Activated naive CD4-positive, alpha-beta T cell (primary cell): ENCODE results near the gene ZNF181.
"Not testable (repeated sequence)": the region's sequence is repeated elsewhere in the genome, so short reads cannot be mapped to it uniquely, and the experiment has no call there.

Experiments used
- DNase-seq, 4 experiments: peaks; one replicate each; lab custom pipeline; 2025; lab: John Stamatoyannopoulos, UW

The ZNF181 gene

GRCh38 chr19:34733746-34734536 lies at the start of gene ZNF181:
TSS of gene ZNF181 (plus strand) at chr19:34734243. CDS start at chr19:34735038, 795 bp downstream.
- DNase-seq = peak; percentile 43 to 78 (median 68)

- not testable (repeated sequence) for DNase-seq
These were observed 48.8 kb upstream of the ZNF181 start for GRCh38 chr19:34685266-34685665.

GRCh38 chr19:34686455-34686854 lies 47.6 kb upstream of the ZNF181 start:
- DNase-seq = no peak

GRCh38 chr19:34687348-34687747 lies 46.7 kb upstream of the ZNF181 start:
- no peak for DNase-seq

GRCh38 chr19:34688592-34688991 lies 45.5 kb upstream of the ZNF181 start:
- no peak for DNase-seq

- DNase-seq = no peak
These were observed 43.7 kb upstream of the ZNF181 start for GRCh38 chr19:34690372-34690771.

GRCh38 chr19:34692549-34692948 lies 41.5 kb upstream of the ZNF181 start:
- DNase-seq = no peak

- DNase-seq = no peak
These were observed 26.4 kb upstream of the ZNF181 start for GRCh38 chr19:34707661-34708060.

GRCh38 chr19:34711890-34712289 lies 22.2 kb upstream of the ZNF181 start:
- no peak for DNase-seq

GRCh38 chr19:34712395-34713261 lies 21.4 kb upstream of the ZNF181 start:
- peak in 1 of 4 experiments; percentile 17 for DNase-seq

GRCh38 chr19:34713262-34713637 lies 20.8 kb upstream of the ZNF181 start:
- no peak for DNase-seq

- no peak for DNase-seq
These were observed 18.7 kb upstream of the ZNF181 start for GRCh38 chr19:34715357-34715756.

- DNase-seq = no peak
These were observed 11.7 kb upstream of the ZNF181 start for GRCh38 chr19:34722353-34722752.

- DNase-seq = no peak
These were observed 8.6 kb upstream of the ZNF181 start for GRCh38 chr19:34725400-34725799.

GRCh38 chr19:34731019-34731829 lies 2.8 kb upstream of the ZNF181 start:
- DNase-seq = no peak

GRCh38 chr19:34731964-34732363 lies 2.1 kb upstream of the ZNF181 start:
- no peak for DNase-seq

GRCh38 chr19:34732612-34733211 lies 1.3 kb upstream of the ZNF181 start:
- no peak for DNase-seq

- DNase-seq = no peak
These were observed 737 bp upstream of the ZNF181 start for GRCh38 chr19:34733266-34733745.

GRCh38 chr19:34734537-34735103 lies 577 bp downstream of the ZNF181 start:
- DNase-seq = no peak

- DNase-seq = no peak
These were observed 11.1 kb downstream of the ZNF181 start for GRCh38 chr19:34744896-34745690.
